GM13977 (cell line): ENCODE measurements around the gene EGR4.

Experiments
- DNase-seq: peaks from one replicate; pipeline ENCODE4 v3.0.0; 2012; ENCODE audit warnings: low spot score
- CTCF ChIP-seq: IDR thresholded peaks from 2 replicates; pipeline ENCODE4 v1.5.1; 2012; ENCODE audit warnings: mild to moderate bottlenecking, control low read depth; ENCODE audit not compliant: insufficient read depth; ENCODE audit errors: extremely low read depth, missing control alignments
- in situ Hi-C: fragments of 300-500 bp; cut with MboI; formaldehyde crosslinking; loops from one replicate; pipeline ENCODE4 v1.12.0; 2022; ENCODE audit warnings: low sequenced_read_pairs, low pct_unique_long_range_greater_than_20kb, mixed read lengths, inconsistent platforms; ENCODE audit not compliant: unreplicated experiment

The EGR4 gene

GRCh38 chr2:73285159-73285739 lies 8.1 kb downstream of the EGR4 start:
- in situ Hi-C loops: no loop called here
- peak; percentile 59 for DNase-seq
- TF ChIP-seq CTCF: no peak

GRCh38 chr2:73284296-73285158 lies 8.8 kb downstream of the EGR4 start, which contains the start of gene FBXO41:
Gene FBXO41, minus strand, starts transcription at chr2:73284478. Its CDS starts 14,848 bp downstream, at chr2:73269630.
- in situ Hi-C loops: no loop called here
- peak; percentile 94 for DNase-seq
- no peak for TF ChIP-seq CTCF

GRCh38 chr2:73283545-73284295 lies 9.6 kb downstream of the EGR4 start:
- TF ChIP-seq CTCF: no peak
- no peak for DNase-seq
- in situ Hi-C loops: no loop called here

GRCh38 chr2:73282924-73283544 lies 10.3 kb downstream of the EGR4 start:
- no peak for DNase-seq
- TF ChIP-seq CTCF: no peak
- in situ Hi-C loops: no loop called here

GRCh38 chr2:73281244-73281643 lies 12.1 kb downstream of the EGR4 start:
- DNase-seq: no peak
- in situ Hi-C loops: no loop called here
- TF ChIP-seq CTCF: no peak

- TF ChIP-seq CTCF: no peak
- in situ Hi-C loops: no loop called here
- no peak for DNase-seq
Measured at GRCh38 chr2:73279852-73280251, 13.5 kb downstream of the EGR4 start.
